Esophagus muscularis mucosa (tissue), 3 donors: ENCODE data around the gene MRPS23.

Experiments used
- POLR2A ChIP-seq: fragments of 450-650 bp; IDR thresholded peaks from one replicate; pipeline ENCODE4 v1.6.1; 2017; ENCODE audit warnings: antibody characterized with exemption, moderate library complexity, mild to moderate bottlenecking, low read depth
- TF ChIP-seq, protein P1 (sequence below), 3 experiments: fragments of 200-600 bp in 2 of 3; fragments of 450-650 bp in 1 of 3; sonication (generic) in 2 of 3; IDR thresholded peaks; one replicate each; pipeline ENCODE4 v1.5.1; 2017 to 2019; ENCODE audit warnings: antibody characterized with exemption in 3 of 3, mild to moderate bottlenecking in 2 of 3, moderate library complexity in 1 of 3

DNA sequence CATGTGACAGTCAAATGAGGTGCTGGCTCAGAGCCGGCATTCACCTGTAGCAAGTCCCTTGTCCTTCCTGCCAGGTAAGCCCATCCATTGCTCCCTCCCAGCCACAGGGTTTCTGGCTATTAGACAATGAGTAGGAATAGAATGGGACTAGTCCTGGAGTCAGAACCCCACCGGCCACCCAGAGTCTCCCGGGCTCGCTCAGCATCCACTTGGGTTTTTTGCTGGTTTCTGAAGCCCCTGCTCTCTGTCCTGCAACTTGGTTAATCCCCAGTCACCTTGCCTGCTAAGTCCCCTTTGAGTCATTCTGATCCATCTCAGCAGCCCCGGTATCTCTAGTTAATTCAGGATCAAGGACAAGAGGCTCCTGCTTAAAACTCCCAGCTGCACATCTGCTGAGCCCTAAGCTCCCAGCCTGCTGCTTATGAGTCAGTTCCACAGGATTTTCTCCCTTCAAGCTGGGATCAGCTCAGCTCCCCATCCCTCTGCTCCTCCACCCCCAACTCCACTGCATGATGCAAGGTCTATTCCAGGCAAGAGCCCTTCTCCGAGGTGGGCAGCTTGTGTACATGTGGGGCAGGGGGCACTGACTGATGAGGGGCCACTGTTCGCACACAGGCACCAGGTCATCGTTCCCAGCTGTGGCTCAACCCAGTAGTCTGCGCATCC is 19.9 kb upstream of the MRPS23 start:
- TF ChIP-seq POLR2A, result no peak
- TF ChIP-seq, protein P1, sequence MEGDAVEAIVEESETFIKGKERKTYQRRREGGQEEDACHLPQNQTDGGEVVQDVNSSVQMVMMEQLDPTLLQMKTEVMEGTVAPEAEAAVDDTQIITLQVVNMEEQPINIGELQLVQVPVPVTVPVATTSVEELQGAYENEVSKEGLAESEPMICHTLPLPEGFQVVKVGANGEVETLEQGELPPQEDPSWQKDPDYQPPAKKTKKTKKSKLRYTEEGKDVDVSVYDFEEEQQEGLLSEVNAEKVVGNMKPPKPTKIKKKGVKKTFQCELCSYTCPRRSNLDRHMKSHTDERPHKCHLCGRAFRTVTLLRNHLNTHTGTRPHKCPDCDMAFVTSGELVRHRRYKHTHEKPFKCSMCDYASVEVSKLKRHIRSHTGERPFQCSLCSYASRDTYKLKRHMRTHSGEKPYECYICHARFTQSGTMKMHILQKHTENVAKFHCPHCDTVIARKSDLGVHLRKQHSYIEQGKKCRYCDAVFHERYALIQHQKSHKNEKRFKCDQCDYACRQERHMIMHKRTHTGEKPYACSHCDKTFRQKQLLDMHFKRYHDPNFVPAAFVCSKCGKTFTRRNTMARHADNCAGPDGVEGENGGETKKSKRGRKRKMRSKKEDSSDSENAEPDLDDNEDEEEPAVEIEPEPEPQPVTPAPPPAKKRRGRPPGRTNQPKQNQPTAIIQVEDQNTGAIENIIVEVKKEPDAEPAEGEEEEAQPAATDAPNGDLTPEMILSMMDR (IDR thresholded peaks at IDR 0.05), result no peak
